Esophagus squamous epithelium (tissue), 5 donors: Measurements from ENCODE around the gene MAF. TPM values are rescaled to one million over a fixed set of nuclear protein-coding genes. Genes with fewer than 3 reads are reported as not detected.

Experiments used
- DNase-seq: peaks from one replicate; lab custom pipeline; 2025; lab: John Stamatoyannopoulos, UW
- H3K27ac ChIP-seq, 4 donors: fragments of 200-600 bp; sonication (generic); one replicate each; pipeline ENCODE4 v1.5.1; 2016 to 2019; ENCODE audit warnings: mild to moderate bottlenecking in 1 of 4
- H3K27me3 ChIP-seq, 4 donors: fragments of 200-600 bp; sonication (generic); 1 replicate in 3 of 4; 2 replicates in 1 of 4; pipeline versions ENCODE4 v1.5.1 to v1.6.0; 2017 to 2021; ENCODE audit warnings: antibody characterized with exemption in 1 of 4
- H3K36me3 ChIP-seq, 3 donors: fragments of 200-600 bp; sonication (generic); one replicate each; pipeline ENCODE4 v1.5.1; 2016 to 2019
- H3K4me1 ChIP-seq, 3 donors: fragments of 200-600 bp; sonication (generic); one replicate each; pipeline ENCODE4 v1.5.1; 2017 to 2019
- H3K4me3 ChIP-seq, 4 donors: fragments of 200-600 bp; sonication (generic); 1 replicate in 3 of 4; 2 replicates in 1 of 4; pipeline ENCODE4 v1.5.1; 2016 to 2019; ENCODE audit warnings: mild to moderate bottlenecking in 2 of 4, moderate library complexity in 1 of 4
- H3K9me3 ChIP-seq, 3 donors: fragments of 200-600 bp; sonication (generic); one replicate each; pipeline ENCODE4 v1.5.1; 2016 to 2019
- CTCF ChIP-seq, 6 experiments: fragments of 450-650 bp in 4 of 6; fragments of 200-600 bp in 2 of 6; sonication (generic) in 2 of 6; IDR thresholded peaks; one replicate each; pipeline ENCODE4 v1.5.1; 2016 to 2019; ENCODE audit warnings: antibody characterized with exemption in 6 of 6, mild to moderate bottlenecking in 4 of 6, moderate library complexity in 4 of 6
- POLR2A ChIP-seq, 4 donors: fragments of 450-650 bp; IDR thresholded peaks; one replicate each; pipeline ENCODE4 v1.6.1; 2017; ENCODE audit warnings: antibody characterized with exemption in 4 of 4, mild to moderate bottlenecking in 4 of 4, moderate library complexity in 3 of 4
- WGBS, 2 donors: methylation state at CpG; one replicate each; pipeline ENCODE4 v1.1.5; 2018; 5-methylcytosine and 5-hydroxymethylcytosine counted together
- intact Hi-C: fragments of 100-400 bp; cut with DNase I; formaldehyde crosslinking; loops from one replicate; pipeline ENCODE4 v1.15.0; 2022
- total RNA-seq, 4 donors: library from RNA; depleted of rRNA; stranded (reverse); fragments of >200 nt; gene quantifications; one replicate each; pipeline ENCODE4 v1.1.0, GENCODE V29; 2016
- donor health status: DM: yes; HTN: yes; CAD: no.

The MAF gene
- total RNA-seq, 4 donors from 2014 or later, result 18.9 to 52.6 (median 31.1) TPM

- no peak for TF ChIP-seq CTCF (IDR thresholded peaks at IDR 0.05)
- TF ChIP-seq POLR2A (IDR thresholded peaks at IDR 0.05), result no peak
- WGBS, 2 donors, result 86 to 97% methylated on average over 4 of the region's 4 CpGs
- H3K4me3 ChIP-seq, result no peak overlapping the region
- no peaks in the 10 kb centered on the region for H3K9me3 ChIP-seq
- intact Hi-C loops, result no loop called here
- no peak overlapping the region for H3K27ac ChIP-seq
- no peaks in the 10 kb centered on the region for H3K27me3 ChIP-seq
- peaks cover 0 to 23% (median 12%) of the 10 kb centered on the region in 3 donors for H3K4me1 ChIP-seq
- no peak for DNase-seq
- no peaks in the 10 kb centered on the region for H3K36me3 ChIP-seq
These were observed 42.1 kb upstream of the MAF start for GRCh38 chr16:79642652-79643051.

- H3K36me3 ChIP-seq, result no peaks in the 10 kb centered on the region
- H3K4me1 ChIP-seq, result peaks cover 0 to 26% (median 12%) of the 10 kb centered on the region in 3 donors
- intact Hi-C loops, result no loop called here
- H3K9me3 ChIP-seq, result no peaks in the 10 kb centered on the region
- peak overlapping the region in 2 of 4 donors; percentile 0 to 5 for H3K4me3 ChIP-seq
- peak overlapping the region in 2 of 4 donors; percentile 64 to 66 for H3K27ac ChIP-seq
- no peak for DNase-seq
- no peak for TF ChIP-seq POLR2A (IDR thresholded peaks at IDR 0.05)
- no peak for TF ChIP-seq CTCF (IDR thresholded peaks at IDR 0.05)
- no peaks in the 10 kb centered on the region for H3K27me3 ChIP-seq
- 18 to 23% methylated on average over 15 to 16 of the region's 16 CpGs for WGBS, 2 donors
These were observed 40.2 kb upstream of the MAF start for GRCh38 chr16:79640513-79641360.

GRCh38 chr16:79639576-79640311, 39.2 kb upstream of the MAF start:
- intact Hi-C loops, result no loop called here
- Histone ChIP-seq H3K9me3 (no peaks in the 10 kb centered on the region), H3K36me3 (no peaks in the 10 kb centered on the region), H3K27me3 (no peaks in the 10 kb centered on the region), H3K4me3 (peak overlapping the region in 2 of 4 donors; percentile 5 to 14), H3K4me1 (peaks cover 0 to 28% (median 12%) of the 10 kb centered on the region in 3 donors), H3K27ac (peak overlapping the region; percentile 30 to 66 (median 51))
- no peak for DNase-seq
- WGBS, 2 donors, result 46 to 64% methylated on average over 7 of the region's 13 CpGs
- TF ChIP-seq CTCF (IDR thresholded peaks at IDR 0.05) (peak in 2 of 6 experiments; percentile 19 to 21), POLR2A (IDR thresholded peaks at IDR 0.05) (no peak)

GRCh38 chr16:79638386-79638785, 37.8 kb upstream of the MAF start:
- intact Hi-C loops, result no loop called here
- DNase-seq, result no peak
- Histone ChIP-seq H3K27me3 (no peaks in the 10 kb centered on the region), H3K4me1 (peaks cover 0 to 28% (median 12%) of the 10 kb centered on the region in 3 donors), H3K4me3 (no peak overlapping the region), H3K36me3 (no peaks in the 10 kb centered on the region), H3K27ac (no peak overlapping the region), H3K9me3 (no peaks in the 10 kb centered on the region)
- WGBS, 2 donors, result 36 to 66% methylated on average over 5 of the region's 5 CpGs
- TF ChIP-seq POLR2A (IDR thresholded peaks at IDR 0.05) (no peak), CTCF (IDR thresholded peaks at IDR 0.05) (no peak)

- 46 to 69% methylated on average over 2 of the region's 2 CpGs for WGBS, 2 donors
- TF ChIP-seq POLR2A (IDR thresholded peaks at IDR 0.05), result no peak
- TF ChIP-seq CTCF (IDR thresholded peaks at IDR 0.05), result no peak
- intact Hi-C loops, result no loop called here
- no peak overlapping the region for H3K4me3 ChIP-seq
- no peaks in the 10 kb centered on the region for H3K27me3 ChIP-seq
- no peaks in the 10 kb centered on the region for H3K36me3 ChIP-seq
- H3K9me3 ChIP-seq, result no peaks in the 10 kb centered on the region
- peak overlapping the region in 1 of 4 donors; percentile 33 for H3K27ac ChIP-seq
- no peak for DNase-seq
- peaks cover 0 to 25% (median 5%) of the 10 kb centered on the region in 3 donors for H3K4me1 ChIP-seq
These were observed 35.0 kb upstream of the MAF start for GRCh38 chr16:79635488-79635887.
